HG02885 (cell line): Measurements from ENCODE around the gene B4GALT5.
"Not testable (repeated sequence)": the region's sequence is repeated elsewhere in the genome, so short reads cannot be mapped to it uniquely, and the experiment has no call there.

ENCODE experiments used
- ATAC-seq: cut with Tn5 transposase; IDR thresholded peaks from one replicate; pipeline ENCODE4 v1.9.1; 2021; ENCODE audit warnings: mild to moderate bottlenecking; ENCODE audit not compliant: unreplicated experiment, poor library complexity

The B4GALT5 gene

DNA sequence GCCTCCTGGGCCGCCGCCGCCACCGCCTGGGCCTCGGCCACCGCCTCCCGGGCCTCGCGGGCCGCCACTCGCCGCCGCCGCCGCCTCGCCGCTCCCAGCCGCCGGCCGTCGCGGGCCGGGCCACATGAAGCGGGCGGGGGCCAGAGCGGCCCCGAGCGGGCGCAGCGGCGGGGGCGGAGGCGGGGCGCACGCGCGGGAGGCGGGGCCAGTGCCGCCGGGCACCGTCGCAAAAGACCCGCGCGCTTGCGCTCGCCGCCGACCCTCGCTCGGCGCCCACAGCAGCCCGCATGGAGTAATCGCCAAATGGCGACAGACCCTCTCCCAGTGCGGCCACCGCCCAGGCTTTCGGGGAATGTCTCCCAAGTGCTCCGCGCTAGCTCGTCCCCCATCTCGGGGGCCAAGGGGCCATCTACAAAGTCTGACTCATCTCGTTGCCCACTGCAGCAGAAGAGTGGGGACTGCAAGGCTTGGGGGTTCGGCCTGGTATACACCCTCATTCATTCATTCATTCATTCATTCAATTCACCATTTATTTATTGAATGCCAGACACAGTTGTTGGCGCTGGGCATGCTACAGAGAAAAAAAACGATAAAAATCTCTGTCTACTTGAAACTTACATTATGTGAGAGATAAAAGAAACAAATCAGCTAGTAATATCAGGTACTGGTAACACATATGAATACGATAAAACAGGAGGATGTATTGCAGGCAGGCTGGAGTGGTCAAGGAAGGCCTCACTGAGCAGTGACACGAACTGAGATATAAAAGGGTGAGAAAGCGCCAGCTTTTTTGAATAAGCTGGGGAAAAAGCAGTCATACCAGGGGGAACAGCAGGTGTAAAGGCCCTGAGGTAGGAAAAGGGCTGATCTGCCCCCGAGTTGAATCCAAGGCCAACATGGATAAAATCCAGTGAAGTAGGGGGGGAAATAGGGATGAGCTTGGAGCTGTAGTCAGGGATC lies at the start of gene B4GALT5:
Gene B4GALT5, minus strand, starts transcription at position 126 of the 960 bp plus-strand sequence. CDS start 188 bp downstream, outside the sequence.
- peak; percentile 86 for ATAC-seq

DNA sequence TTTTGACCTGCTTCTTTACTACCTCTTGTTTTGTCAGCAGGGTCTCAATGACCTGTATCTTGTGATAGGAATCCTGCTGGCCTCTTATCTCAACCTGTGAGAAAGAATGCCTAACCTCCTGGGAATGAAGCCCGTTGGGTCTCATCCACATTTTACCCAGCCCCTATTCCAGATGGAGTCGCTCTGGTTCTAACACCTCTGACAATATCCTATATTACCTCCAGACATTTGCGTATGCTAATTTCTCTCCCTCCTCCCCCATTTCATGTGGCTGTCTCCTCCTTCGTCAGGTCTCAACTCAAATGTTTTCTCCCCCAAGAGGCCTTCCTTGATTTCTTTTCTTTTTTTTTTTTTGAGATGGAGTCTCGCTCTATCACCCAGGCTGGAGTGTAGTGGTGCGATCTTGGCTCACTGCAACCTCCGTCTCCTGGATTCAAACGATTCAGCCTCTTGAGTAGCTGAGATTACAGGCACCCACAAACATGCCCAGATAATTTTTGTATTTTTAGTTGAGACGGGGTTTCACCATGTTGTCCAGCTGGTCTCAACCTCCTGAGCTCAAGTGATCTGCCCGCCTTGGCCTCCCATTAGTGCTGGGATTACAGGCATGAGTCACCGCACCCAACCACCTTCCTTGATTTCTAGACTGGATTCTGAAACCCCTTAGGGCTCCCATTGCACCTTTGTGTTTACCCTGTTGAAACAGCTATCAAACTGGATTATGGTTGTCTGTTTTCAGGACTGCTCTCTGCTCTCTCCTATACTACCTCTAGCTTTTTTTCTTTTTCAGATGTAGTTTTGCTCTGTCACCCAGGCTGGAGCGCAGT lies 49.5 kb upstream of the B4GALT5 start:
- ATAC-seq, result no peak

GRCh38 chr20:49761888-49762287 lies 48.2 kb upstream of the B4GALT5 start:
- not testable (repeated sequence) for ATAC-seq

DNA sequence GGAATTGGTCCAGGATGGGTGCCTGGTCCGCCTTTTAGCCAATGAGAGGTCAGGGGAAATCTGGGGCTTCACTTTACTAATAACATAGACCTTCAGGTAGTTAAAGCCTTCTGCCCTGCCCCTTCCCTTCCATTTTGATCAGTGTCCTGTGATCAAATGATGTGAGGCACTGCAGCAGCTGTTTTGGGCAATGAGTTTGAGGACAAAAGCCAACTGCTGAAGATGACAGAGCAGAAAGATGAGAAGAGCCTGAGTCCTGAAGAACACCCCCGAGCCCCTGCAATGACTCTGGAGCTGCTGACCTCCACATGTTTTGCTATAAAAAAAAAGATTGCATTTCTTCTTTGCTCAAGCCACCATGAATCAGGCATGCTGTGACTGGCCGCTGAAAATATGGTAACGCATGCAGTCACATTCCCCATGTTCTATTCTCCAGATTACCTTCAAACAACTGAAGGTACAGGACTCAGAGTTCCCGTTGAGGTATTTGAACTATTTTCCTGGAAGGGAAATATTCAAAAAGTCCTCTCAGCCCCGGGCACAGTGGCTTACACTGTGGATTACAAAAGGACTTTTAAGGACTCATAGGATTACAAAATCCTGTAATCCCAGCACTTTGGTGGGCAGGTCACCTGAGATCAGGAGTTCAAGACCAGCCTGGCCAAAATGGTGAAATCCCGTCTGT lies 45.7 kb upstream of the B4GALT5 start:
- no peak for ATAC-seq

GRCh38 chr20:49758781-49759180 lies 45.1 kb upstream of the B4GALT5 start:
- no peak for ATAC-seq

GRCh38 chr20:49757597-49757996 lies 43.9 kb upstream of the B4GALT5 start:
- no peak for ATAC-seq

- ATAC-seq, result no peak
These were observed 42.6 kb upstream of the B4GALT5 start for GRCh38 chr20:49756241-49756640.

- no peak for ATAC-seq
These were observed 40.9 kb upstream of the B4GALT5 start for GRCh38 chr20:49754596-49754995.

DNA sequence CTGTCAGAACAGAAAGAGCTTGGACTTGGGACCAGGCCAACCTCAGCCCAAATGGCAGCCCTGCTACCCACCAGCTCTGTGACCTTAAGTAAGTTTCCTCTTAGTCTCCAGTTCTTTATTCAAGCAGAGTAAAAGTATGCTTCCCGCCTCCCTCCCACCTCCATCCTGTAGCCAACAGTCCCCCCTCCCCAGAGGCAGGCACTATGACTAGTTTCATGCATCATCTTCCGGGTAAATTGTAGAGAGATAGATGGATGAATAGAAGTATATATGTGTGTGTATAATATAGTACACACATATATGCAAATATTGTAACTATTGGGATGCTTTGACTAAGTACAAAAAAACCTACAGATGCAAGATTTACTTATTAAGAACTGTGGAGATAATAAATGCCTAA lies 39.5 kb upstream of the B4GALT5 start:
- no peak for ATAC-seq

DNA sequence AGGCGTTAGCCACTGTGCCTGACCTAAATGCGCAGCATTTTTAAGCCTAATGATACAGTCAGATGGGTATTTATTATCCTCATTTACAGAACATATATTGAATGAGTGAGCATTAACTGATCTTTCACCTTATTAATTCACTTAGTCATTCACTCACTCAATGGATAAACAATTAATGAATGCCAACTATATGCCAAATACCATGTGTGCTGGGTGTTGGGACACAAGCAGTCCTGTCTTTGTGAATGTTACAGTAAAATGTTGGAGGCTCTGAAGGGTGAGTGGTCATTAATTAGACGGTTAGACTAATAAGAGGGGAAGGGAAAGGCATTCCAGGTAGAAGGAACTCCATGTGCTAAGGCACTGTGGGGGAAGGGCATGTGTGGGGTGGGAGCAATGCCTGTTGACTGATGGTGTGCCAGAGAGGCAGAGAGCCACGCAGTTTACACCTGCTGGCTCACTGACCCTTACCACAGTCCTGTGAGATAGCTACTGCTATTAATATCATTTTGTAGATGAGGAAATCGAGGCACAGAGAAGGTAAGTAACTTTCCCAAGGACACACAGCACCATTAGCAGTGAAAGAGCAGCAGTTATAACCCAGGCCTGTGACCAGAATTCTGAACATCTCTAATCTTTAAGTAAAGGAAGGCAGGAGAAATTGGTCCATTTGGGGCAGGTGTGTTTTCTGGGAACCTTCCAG lies 38.7 kb upstream of the B4GALT5 start:
- ATAC-seq, result no peak

- no peak for ATAC-seq
These were observed 37.7 kb upstream of the B4GALT5 start for GRCh38 chr20:49751397-49751736.

- ATAC-seq, result peak; percentile 48
These were observed 37.1 kb upstream of the B4GALT5 start for GRCh38 chr20:49750611-49751396.

DNA sequence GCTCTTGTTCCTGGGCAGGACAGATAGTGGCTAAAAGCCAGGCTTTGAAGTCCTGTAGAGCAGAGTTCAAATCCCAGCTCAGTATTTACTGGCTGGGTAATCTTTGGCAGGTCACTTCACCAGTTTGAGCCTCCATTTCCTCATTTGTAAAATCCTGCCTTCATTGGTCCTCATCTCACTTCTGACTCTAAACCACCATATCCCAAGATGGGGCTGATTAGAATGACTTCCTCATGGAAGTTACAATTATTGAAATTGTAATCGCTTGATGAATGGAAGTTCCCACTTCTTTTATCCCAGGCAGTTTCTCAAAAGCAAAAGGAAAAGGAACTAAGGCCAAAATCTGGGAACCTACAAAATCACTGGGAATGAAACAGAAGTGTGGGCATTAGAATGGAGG lies 35.9 kb upstream of the B4GALT5 start:
- no peak for ATAC-seq

GRCh38 chr20:49748525-49748838 lies 34.8 kb upstream of the B4GALT5 start:
- ATAC-seq, result no peak

- ATAC-seq, result no peak
These were observed 34.2 kb upstream of the B4GALT5 start for GRCh38 chr20:49747707-49748524.

- no peak for ATAC-seq
These were observed 29.3 kb upstream of the B4GALT5 start for GRCh38 chr20:49742948-49743347.

- ATAC-seq, result no peak
These were observed 28.3 kb upstream of the B4GALT5 start for GRCh38 chr20:49741977-49742376.

DNA sequence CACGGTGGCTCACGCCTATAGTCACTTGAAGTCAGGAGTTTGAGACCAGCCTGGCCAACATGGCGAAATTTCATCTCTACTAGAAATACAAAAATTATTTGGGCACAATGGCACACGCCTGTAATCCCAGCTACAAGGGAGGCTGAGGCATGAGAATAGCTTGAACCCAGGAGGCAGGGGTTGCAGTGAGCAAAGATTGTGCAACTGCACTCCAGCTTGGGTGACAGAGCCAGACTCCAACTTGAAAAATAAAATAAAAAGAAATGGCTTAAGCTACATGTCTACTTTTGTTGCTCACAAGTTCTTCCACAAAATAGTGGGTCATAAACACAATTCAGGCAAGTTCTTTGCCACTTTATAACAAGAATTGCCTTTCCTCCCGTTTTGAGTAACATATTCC lies 27.1 kb upstream of the B4GALT5 start:
- ATAC-seq, result no peak

DNA sequence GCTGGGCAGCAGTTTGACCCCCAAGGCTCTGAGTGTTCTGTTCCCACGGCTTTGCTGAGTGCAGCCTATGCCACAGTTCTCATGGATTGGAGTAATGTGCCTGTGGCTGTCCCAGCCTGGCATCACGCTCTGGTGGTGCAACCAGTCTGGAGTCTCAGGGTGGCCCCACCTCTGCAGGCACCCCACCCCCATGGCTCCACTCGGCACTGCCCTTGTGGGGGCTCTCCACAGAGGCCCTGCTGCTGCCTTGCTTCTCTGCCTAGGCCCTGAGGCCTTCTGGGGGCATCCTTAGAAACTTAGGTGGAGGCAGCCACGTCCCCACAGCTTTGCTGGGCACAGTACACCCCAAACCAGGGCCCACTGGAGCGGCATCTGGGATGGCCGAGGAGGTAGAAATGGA lies 25.4 kb upstream of the B4GALT5 start:
- no peak for ATAC-seq
